HepG2 (cell line): ENCODE data around the gene KIF25. TPM values are rescaled to one million over a fixed set of nuclear protein-coding genes. Genes with fewer than 3 reads are reported as not detected.

Experiments
- ATAC-seq: fragments of 200-7000 bp; cut with Tn5 transposase; 3 replicates; pipeline ENCODE4 v1.9.1; 2020; ENCODE audit warnings: mild to moderate bottlenecking, moderate library complexity
- BruUV-seq: library from RNA; stranded (reverse); fragments of 400-500 nt; replicated peaks from 2 replicates; lab custom pipeline; 2021; lab: Mats Ljungman, UMichigan
- CTCF ChIA-PET: fragments of 300-600 bp; formaldehyde crosslinking; extraction: SDS; loops from one replicate; lab custom pipeline; 2021; ENCODE audit warnings: low total read pairs, inconsistent platforms, low intra/inter-chr PET ratio; lab: Yijun Ruan, JAX
- POLR2A ChIA-PET: fragments of 350-600 bp; sonication (Branson Sonifier 250); formaldehyde crosslinking; loops from one replicate; lab custom pipeline; 2020; ENCODE audit warnings: antibody characterized with exemption, inconsistent platforms; lab: Yijun Ruan, JAX
- DNase-seq: peaks from one replicate; pipeline ENCODE4 v3.0.0-alpha.2; 2015; ENCODE audit warnings: low spot score
- FAIRE-seq: peaks from 3 replicates; lab custom pipeline; 2011; peaks lifted over from hg19 to GRCh38; lab: Jason Lieb, UNC
- H2AFZ ChIP-seq: one replicate; pipeline ENCODE4 v1.6.1; 2011; ENCODE audit warnings: low read length, inconsistent platforms
- H3K27ac ChIP-seq: fragments of 300-600 bp; 3 replicates; pipeline ENCODE4 v1.8.0; 2011; ENCODE audit warnings: mixed run types, mild to moderate bottlenecking, mixed read lengths, low read length, inconsistent platforms; ENCODE audit not compliant: insufficient read depth; ENCODE audit errors: extremely low read length
- H3K27me3 ChIP-seq, 2 experiments: fragments of 200-600 bp in 1 of 2; 2 replicates in 1 of 2; 3 replicates in 1 of 2; pipeline versions ENCODE4 v1.6.0 to v1.8.0; 2011; ENCODE audit warnings: low read length in 2 of 2, mild to moderate bottlenecking in 2 of 2, moderate library complexity in 2 of 2, inconsistent platforms in 1 of 2; ENCODE audit not compliant: insufficient read depth in 2 of 2, control insufficient read depth in 1 of 2
- H3K36me3 ChIP-seq, 2 experiments: fragments of 200-600 bp in 1 of 2; replicated peaks in 1 of 2; 2 replicates in 1 of 2; 3 replicates in 1 of 2; pipeline versions ENCODE4 v1.5.1 to v1.8.0; 2011; ENCODE audit warnings: low read length in 2 of 2, inconsistent platforms in 1 of 2; ENCODE audit not compliant: insufficient read depth in 2 of 2, control insufficient read depth in 1 of 2
- H3K4me1 ChIP-seq: 2 replicates; pipeline ENCODE4 v1.5.1; 2012; ENCODE audit warnings: low read length, inconsistent platforms; ENCODE audit not compliant: insufficient read depth
- H3K4me2 ChIP-seq: 2 replicates; pipeline ENCODE4 v1.6.0; 2011; ENCODE audit warnings: low read depth, low read length, inconsistent platforms
- H3K4me3 ChIP-seq, 3 experiments: fragments of 200-600 bp in 1 of 3; sonication (generic), shearing (Covaris generic) in 1 of 3; replicated peaks in 1 of 3; 2 replicates each; pipeline ENCODE4 v1.5.1; 2011 to 2016; ENCODE audit warnings: low read length in 3 of 3, inconsistent platforms in 2 of 3, low read depth in 2 of 3, mild to moderate bottlenecking in 2 of 3, control low read depth in 1 of 3, mixed read lengths in 1 of 3; ENCODE audit not compliant: insufficient read depth in 1 of 3
- H3K79me2 ChIP-seq: one replicate; pipeline ENCODE4 v1.6.1; 2011; ENCODE audit warnings: low read length, inconsistent platforms; ENCODE audit not compliant: insufficient read depth
- H3K9ac ChIP-seq: 2 replicates; pipeline ENCODE4 v1.6.0; 2011; ENCODE audit warnings: mild to moderate bottlenecking, low read depth, low read length, inconsistent platforms; ENCODE audit not compliant: insufficient read depth
- H3K9me3 ChIP-seq: 2 replicates; pipeline ENCODE4 v1.5.1; 2012; ENCODE audit warnings: mild to moderate bottlenecking, low read length
- H4K20me1 ChIP-seq: 2 replicates; pipeline ENCODE4 v1.6.0; 2011; ENCODE audit warnings: inconsistent platforms, mild to moderate bottlenecking, low read length, moderate library complexity; ENCODE audit not compliant: insufficient read depth
- AGO1 ChIP-seq: fragments of 200-400 bp; formaldehyde crosslinking; IDR thresholded peaks from 2 replicates; pipeline ENCODE4 v1.6.1; 2017; ENCODE audit warnings: mild to moderate bottlenecking, low read depth, low read length, moderate library complexity; ENCODE audit not compliant: poor library complexity, severe bottlenecking
- CBX2 ChIP-seq, 2 experiments: fragments of 200-600 bp in 1 of 2; sonication (generic); formaldehyde crosslinking in 1 of 2; IDR thresholded peaks; 2 replicates each; pipeline versions ENCODE4 v1.7.0 to v1.8.1; 2018 to 2022; ENCODE audit warnings: low read depth in 2 of 2, low read length in 1 of 2, mild to moderate bottlenecking in 1 of 2, missing genetic modification reagents in 1 of 2
- CHCHD3 ChIP-seq: sonication (generic); formaldehyde crosslinking; IDR thresholded peaks from 2 replicates; pipeline ENCODE4 v1.8.0; 2022; ENCODE audit warnings: mild to moderate bottlenecking, missing genetic modification reagents, moderate library complexity
- FOXK1 ChIP-seq: sonication (generic); formaldehyde crosslinking; IDR thresholded peaks from 2 replicates; pipeline ENCODE4 v1.4.0; 2020; ENCODE audit warnings: low read depth, missing genetic modification reagents, borderline replicate concordance
- HDAC6 ChIP-seq: fragments of 200-600 bp; sonication (generic); IDR thresholded peaks from 2 replicates; pipeline ENCODE4 v1.7.0; 2017; ENCODE audit warnings: mild to moderate bottlenecking, antibody characterized with exemption, low read length, low read depth
- JDP2 ChIP-seq: sonication (generic); formaldehyde crosslinking; IDR thresholded peaks from 2 replicates; pipeline ENCODE4 v1.8.1; 2022; ENCODE audit warnings: missing genetic modification reagents, borderline replicate concordance
- MZF1 ChIP-seq: sonication (generic); formaldehyde crosslinking; IDR thresholded peaks from 2 replicates; pipeline ENCODE4 v1.8.1; 2023; ENCODE audit warnings: mild to moderate bottlenecking, missing genetic modification reagents, borderline replicate concordance
- SALL1 ChIP-seq: sonication (generic); formaldehyde crosslinking; IDR thresholded peaks from 2 replicates; pipeline ENCODE4 v1.8.0; 2022; ENCODE audit warnings: mild to moderate bottlenecking, missing genetic modification reagents
- SRSF1 ChIP-seq: fragments of 200-400 bp; formaldehyde crosslinking; optimal IDR thresholded peaks from 2 replicates; pipeline ENCODE3; 2017; ENCODE audit warnings: mild to moderate bottlenecking, low read depth, low read length, moderate library complexity
- TMF1 ChIP-seq: sonication (generic); formaldehyde crosslinking; IDR thresholded peaks from 2 replicates; pipeline ENCODE4 v1.8.1; 2022; ENCODE audit warnings: low read depth, missing genetic modification reagents
- ZNF326 ChIP-seq: sonication (generic); formaldehyde crosslinking; IDR thresholded peaks from 2 replicates; pipeline ENCODE4 v1.4.0; 2020; ENCODE audit warnings: missing genetic modification reagents, borderline replicate concordance
- ZNF383 ChIP-seq: sonication (generic); formaldehyde crosslinking; IDR thresholded peaks from 2 replicates; pipeline ENCODE4 v1.4.0; 2020; ENCODE audit warnings: missing genetic modification reagents, mild to moderate bottlenecking, borderline replicate concordance
- ZNF546 ChIP-seq: sonication (generic); formaldehyde crosslinking; conservative IDR thresholded peaks from 2 replicates; pipeline ENCODE4 v1.8.1; 2023; ENCODE audit warnings: mild to moderate bottlenecking, missing genetic modification reagents
- ZNF552 ChIP-seq: sonication (generic); formaldehyde crosslinking; IDR thresholded peaks from 2 replicates; pipeline ENCODE4 v1.9.0; 2022; ENCODE audit warnings: missing genetic modification reagents, mild to moderate bottlenecking, borderline replicate concordance
- ZSCAN22 ChIP-seq: sonication (generic); formaldehyde crosslinking; IDR thresholded peaks from 2 replicates; pipeline ENCODE4 v1.4.0; 2020; ENCODE audit warnings: mild to moderate bottlenecking, missing genetic modification reagents
- WGBS: methylation state at CpG from one replicate; pipeline ENCODE4 v1.1.6; 2017; ENCODE audit warnings: low lambda C conversion rate; 5-methylcytosine and 5-hydroxymethylcytosine counted together
- in situ Hi-C: cut with HindIII; loops from 2 replicates; pipeline ENCODE4 v1.10.0; 2017; ENCODE audit warnings: low pct_unique_long_range_greater_than_20kb; ENCODE audit not compliant: extremely low pct_ligation_motif_present
- intact Hi-C: fragments of 100-400 bp; cut with micrococcal nuclease; formaldehyde crosslinking; loops from one replicate; pipeline ENCODE4 v1.10.0; 2022; ENCODE audit not compliant: unreplicated experiment
- polyA plus RNA-seq, 8 experiments: library from polyadenylated mRNA; depleted of rRNA in 3 of 8; stranded (reverse) in 7 of 8; unstranded in 1 of 8; fragments of >200 nt; fragmentation: Illumina TruSeq in 4 of 8; extraction: Trizol in 4 of 8; gene quantifications; 2 replicates each; pipeline versions ENCODE4 v1.2.1 to v1.2.3, GENCODE V29; 2011 to 2016; ENCODE audit warnings: low read depth in 4 of 8, missing spikeins in 1 of 8, mixed read lengths in 1 of 8; ENCODE audit not compliant: insufficient read depth in 1 of 8
- total RNA-seq, 5 experiments: library from RNA; depleted of rRNA; stranded (reverse); fragments of >200 nt; fragmentation: Illumina TruSeq; extraction: Trizol; gene quantifications; 2 replicates each; pipeline ENCODE4 v1.2.3, GENCODE V29; 2016; ENCODE audit warnings: low read depth in 1 of 5
- TF ChIP-seq, protein P1 (sequence below): sonication (generic); formaldehyde crosslinking; IDR thresholded peaks from 2 replicates; pipeline ENCODE4 v1.4.0; 2020; ENCODE audit warnings: missing genetic modification reagents
- TF ChIP-seq, protein P2 (sequence below): sonication (generic); formaldehyde crosslinking; IDR thresholded peaks from 2 replicates; pipeline ENCODE4 v1.4.0; 2020; ENCODE audit warnings: mild to moderate bottlenecking, low read depth, missing genetic modification reagents
- TF ChIP-seq, protein P3 (sequence below): sonication (generic); formaldehyde crosslinking; IDR thresholded peaks from 2 replicates; pipeline ENCODE4 v1.4.0; 2020; ENCODE audit warnings: missing genetic modification reagents
- TF ChIP-seq, protein P4 (sequence below): sonication (generic); formaldehyde crosslinking; conservative IDR thresholded peaks from 2 replicates; pipeline ENCODE4 v1.4.0; 2020; ENCODE audit warnings: missing genetic modification reagents

KIF25 gene
- total and polyA plus RNA-seq, 2 of the 13 experiments (the other 11 are each of a cell fraction or from before 2014, with no cell fraction given), result not detected

DNA sequence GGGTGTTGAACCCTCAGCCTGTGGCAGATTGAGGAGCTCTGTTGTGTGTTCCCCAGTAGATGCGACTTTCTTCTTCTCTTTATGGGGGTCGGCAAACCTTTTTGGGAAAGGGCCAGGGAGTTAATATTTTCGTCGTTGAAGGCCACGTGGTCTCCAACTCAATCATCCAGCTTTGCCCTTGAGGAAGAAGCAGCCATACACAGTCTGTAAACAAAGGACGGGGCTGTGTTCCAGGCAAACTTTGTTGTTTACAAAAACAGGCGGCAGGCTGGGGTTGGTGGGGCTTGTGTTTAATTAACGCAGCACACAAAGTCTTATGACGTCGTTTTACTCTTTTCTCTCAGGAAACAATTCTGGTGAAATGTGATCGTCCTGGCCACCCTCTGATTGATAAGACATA is 20.2 kb downstream of the KIF25 start:
- in situ Hi-C loops, result no loop called here
- peaks cover 36% of the 10 kb centered on the region for H3K4me1 ChIP-seq
- H2AFZ ChIP-seq, result no peak overlapping the region
- H3K4me2 ChIP-seq, result no peak overlapping the region
- H3K27ac ChIP-seq, result no peak overlapping the region
- BruUV-seq, result no TSS peak
- H4K20me1 ChIP-seq, result no peaks in the 10 kb centered on the region
- H3K27me3 ChIP-seq, result peaks cover 2 to 19% of the 10 kb centered on the region in 2 experiments; a peak in 3 of 5 replicates
- CTCF ChIA-PET, result no interaction called here
- POLR2A ChIA-PET, result no interaction called here
- WGBS, result 7% methylated on average over 11 of the region's 11 CpGs
- intact Hi-C loops, result no loop called here
- no peaks in the 10 kb centered on the region for H3K79me2 ChIP-seq
- H3K4me3 ChIP-seq, result no peak overlapping the region
- no peak for ATAC-seq
- H3K36me3 ChIP-seq, result no peaks in the 10 kb centered on the region
- no peak for DNase-seq
- FAIRE-seq, result no peak
- no peak overlapping the region for H3K9ac ChIP-seq
- peaks cover 1% of the 10 kb centered on the region for H3K9me3 ChIP-seq
- TF ChIP-seq SRSF1 (no peak), CHCHD3 (no peak), ZNF326 (CRISPR knock-in tag) (no peak), FOXK1 (CRISPR knock-in tag) (peak; percentile 70; the same call in 1 of the 2 replicates), TMF1 (no peak), SALL1 (peak; percentile 35; the same call in 1 of the 2 replicates), ZNF552 (CRISPR knock-in tag) (no peak), ZSCAN22 (CRISPR knock-in tag) (no peak), HDAC6 (no peak), ZNF546 (no peak), AGO1 (no peak), ZNF383 (CRISPR knock-in tag) (no peak), JDP2 (CRISPR knock-in tag) (no peak), MZF1 (no peak), CBX2 (IDR thresholded peaks at IDR 0.05; ENCODE audit: low read depth, low read length) (no peak), CBX2 (CRISPR knock-in tag; IDR thresholded peaks at IDR 0.05; ENCODE audit: low read depth) (0 out of 2 replicates have a peak, but pooled peaks have one; percentile 31)
- TF ChIP-seq, protein P1, sequence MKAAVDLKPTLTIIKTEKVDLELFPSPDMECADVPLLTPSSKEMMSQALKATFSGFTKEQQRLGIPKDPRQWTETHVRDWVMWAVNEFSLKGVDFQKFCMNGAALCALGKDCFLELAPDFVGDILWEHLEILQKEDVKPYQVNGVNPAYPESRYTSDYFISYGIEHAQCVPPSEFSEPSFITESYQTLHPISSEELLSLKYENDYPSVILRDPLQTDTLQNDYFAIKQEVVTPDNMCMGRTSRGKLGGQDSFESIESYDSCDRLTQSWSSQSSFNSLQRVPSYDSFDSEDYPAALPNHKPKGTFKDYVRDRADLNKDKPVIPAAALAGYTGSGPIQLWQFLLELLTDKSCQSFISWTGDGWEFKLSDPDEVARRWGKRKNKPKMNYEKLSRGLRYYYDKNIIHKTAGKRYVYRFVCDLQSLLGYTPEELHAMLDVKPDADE (CRISPR knock-in tag), result no peak
- TF ChIP-seq, protein P2, sequence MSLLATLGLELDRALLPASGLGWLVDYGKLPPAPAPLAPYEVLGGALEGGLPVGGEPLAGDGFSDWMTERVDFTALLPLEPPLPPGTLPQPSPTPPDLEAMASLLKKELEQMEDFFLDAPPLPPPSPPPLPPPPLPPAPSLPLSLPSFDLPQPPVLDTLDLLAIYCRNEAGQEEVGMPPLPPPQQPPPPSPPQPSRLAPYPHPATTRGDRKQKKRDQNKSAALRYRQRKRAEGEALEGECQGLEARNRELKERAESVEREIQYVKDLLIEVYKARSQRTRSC, result no peak
- TF ChIP-seq, protein P3, sequence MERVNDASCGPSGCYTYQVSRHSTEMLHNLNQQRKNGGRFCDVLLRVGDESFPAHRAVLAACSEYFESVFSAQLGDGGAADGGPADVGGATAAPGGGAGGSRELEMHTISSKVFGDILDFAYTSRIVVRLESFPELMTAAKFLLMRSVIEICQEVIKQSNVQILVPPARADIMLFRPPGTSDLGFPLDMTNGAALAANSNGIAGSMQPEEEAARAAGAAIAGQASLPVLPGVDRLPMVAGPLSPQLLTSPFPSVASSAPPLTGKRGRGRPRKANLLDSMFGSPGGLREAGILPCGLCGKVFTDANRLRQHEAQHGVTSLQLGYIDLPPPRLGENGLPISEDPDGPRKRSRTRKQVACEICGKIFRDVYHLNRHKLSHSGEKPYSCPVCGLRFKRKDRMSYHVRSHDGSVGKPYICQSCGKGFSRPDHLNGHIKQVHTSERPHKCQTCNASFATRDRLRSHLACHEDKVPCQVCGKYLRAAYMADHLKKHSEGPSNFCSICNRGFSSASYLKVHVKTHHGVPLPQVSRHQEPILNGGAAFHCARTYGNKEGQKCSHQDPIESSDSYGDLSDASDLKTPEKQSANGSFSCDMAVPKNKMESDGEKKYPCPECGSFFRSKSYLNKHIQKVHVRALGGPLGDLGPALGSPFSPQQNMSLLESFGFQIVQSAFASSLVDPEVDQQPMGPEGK (CRISPR knock-in tag), result 0 out of 2 replicates have a peak, but pooled peaks have one; percentile 16
- TF ChIP-seq, protein P4, sequence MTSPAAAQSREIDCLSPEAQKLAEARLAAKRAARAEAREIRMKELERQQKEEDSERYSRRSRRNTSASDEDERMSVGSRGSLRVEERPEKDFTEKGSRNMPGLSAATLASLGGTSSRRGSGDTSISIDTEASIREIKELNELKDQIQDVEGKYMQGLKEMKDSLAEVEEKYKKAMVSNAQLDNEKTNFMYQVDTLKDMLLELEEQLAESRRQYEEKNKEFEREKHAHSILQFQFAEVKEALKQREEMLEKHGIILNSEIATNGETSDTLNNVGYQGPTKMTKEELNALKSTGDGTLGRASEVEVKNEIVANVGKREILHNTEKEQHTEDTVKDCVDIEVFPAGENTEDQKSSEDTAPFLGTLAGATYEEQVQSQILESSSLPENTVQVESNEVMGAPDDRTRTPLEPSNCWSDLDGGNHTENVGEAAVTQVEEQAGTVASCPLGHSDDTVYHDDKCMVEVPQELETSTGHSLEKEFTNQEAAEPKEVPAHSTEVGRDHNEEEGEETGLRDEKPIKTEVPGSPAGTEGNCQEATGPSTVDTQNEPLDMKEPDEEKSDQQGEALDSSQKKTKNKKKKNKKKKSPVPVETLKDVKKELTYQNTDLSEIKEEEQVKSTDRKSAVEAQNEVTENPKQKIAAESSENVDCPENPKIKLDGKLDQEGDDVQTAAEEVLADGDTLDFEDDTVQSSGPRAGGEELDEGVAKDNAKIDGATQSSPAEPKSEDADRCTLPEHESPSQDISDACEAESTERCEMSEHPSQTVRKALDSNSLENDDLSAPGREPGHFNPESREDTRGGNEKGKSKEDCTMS (CRISPR knock-in tag), result no peak
